Measurements from ENCODE around the gene CDYL.

GRCh38 chr6:4941782-4942672 is 165.8 kb downstream of the CDYL start:
- TF ChIP-seq GATA3 (IDR thresholded peaks at IDR 0.05; ENCODE audit: low read depth, low read length) (no peak), GATA2 (IDR thresholded peaks at IDR 0.05; ENCODE audit: low read depth, low read length) (no peak)
